NAMALWA (cell line): Measurements from ENCODE around the gene ATP1A2.

Experiments used
- DNase-seq: peaks from one replicate; pipeline ENCODE4 v3.0.0-alpha.2; 2015; ENCODE audit warnings: low spot score

The ATP1A2 gene

DNA sequence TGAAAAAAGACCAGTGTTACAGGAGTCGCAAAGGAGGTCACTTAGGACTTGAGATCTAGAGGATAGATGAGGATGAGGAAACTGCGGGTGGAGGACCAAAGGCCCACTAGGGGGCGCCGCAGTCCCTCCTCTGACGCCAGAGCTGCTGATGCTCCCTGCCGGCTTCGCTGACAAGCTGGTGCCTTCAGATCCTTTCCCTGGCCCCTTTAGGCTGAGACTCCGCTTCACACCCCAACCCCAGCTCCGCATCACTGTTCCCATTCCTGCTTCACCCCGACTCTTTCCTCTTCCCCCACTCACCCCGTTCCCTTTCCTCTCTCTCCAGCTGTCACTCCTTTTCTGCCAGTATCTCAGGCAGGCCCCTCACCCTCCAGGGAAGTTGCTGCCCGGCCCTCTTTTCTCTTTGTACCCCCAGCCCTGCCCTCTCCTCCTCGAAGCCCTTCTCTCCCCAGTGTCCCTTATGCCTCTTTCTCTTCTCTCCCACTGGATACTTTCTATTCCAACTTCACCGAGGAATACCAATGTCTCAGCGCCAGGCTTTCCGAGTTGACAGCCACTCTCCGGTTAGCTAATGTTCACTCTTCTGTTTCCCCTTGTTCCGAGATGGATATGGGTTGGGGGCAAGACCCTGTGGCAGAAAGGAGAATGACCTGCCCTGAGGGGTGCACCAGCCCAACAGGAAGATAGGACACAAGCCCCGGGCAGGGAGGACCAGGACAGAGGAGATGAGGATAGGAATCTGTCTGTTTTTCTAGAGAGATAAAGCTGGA, 29.7 kb upstream of the ATP1A2 start:
- peak; percentile 88 for DNase-seq

DNA sequence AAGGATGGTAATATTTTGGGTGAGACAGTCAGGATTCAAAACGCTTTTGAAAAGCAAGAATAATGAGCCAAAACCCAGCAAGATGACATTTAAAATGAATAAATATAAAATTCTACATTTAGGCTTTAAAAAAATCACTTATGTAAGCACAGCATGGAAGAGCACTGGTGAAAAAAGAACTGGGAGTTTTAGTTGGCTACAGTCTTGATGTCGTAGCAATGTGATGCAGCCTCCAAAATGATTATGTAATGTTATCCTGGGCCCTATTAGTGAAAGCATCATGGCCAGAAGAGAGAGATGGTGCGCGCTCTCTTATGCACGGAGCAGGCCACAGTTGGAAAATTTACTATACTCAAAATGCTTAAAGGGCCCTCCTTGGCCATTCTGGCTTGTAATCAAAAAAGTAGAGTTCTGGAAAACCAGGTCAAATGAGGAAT, 29.1 kb upstream of the ATP1A2 start:
- no peak for DNase-seq

DNA sequence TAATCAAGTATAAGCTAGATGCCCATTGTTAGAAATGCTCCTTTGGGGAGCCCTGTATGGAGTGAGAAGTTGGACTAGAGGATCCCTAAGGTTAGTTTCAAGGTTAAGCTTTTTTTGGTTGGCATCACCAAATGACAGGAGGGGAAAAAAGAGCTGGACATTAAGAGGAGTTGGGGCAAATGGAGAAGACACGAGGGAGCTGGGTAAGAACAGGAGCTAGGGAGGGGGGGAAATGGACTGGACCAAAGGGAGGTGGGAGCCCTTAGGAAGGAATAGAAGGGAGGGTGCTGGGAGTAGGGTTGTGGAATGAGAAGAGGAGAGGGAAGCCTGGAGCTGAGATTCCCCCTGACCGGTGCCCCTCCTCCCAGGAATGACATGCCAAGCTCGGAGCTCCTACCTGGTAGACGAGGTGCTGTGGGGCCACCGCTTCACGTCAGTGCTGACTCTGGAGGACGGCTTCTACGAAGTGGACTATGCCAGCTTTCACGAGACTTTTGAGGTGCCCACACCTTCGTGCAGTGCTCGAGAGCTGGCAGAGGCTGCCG, 28.4 kb upstream of the ATP1A2 start:
- no peak for DNase-seq

DNA sequence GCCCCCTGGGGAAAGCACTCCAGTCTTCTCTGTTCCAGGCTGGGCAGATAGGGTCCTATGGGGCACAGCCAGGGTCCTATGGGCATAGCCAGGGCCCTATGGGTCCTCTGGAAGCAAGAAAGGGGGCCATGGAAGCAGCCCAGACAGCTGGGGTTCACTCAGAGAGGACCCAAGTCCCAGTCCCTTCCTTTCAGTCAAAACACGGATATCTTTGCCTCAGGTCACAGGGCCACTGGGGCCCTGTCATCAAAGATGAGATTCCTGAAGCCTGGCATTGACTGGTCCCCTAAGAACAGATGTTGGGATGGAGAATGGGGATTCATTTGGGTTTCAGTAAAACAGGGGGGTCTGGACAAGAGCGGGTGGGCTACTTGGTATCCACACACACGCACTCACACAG, 25.7 kb upstream of the ATP1A2 start:
- no peak for DNase-seq

DNA sequence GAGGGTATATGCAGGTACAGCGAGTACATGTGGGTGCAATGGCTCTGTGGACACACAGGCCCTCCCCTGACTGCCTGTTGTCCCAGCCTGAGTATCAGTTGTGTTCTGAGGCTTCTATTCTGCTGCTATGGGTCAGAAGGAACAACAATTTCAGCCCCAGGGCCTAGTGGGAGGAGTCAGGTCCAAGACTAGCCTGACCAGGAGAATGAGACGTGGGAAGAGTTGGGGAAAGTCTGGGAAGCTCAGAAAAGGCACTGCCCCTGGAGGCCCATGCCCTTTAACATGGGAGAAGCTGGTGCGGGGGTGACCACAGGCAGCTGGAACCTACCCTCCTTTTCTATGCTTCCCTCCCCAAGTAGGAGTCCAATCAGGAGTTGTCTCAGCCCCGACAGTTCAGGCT, 24.8 kb upstream of the ATP1A2 start:
- no peak for DNase-seq

DNA sequence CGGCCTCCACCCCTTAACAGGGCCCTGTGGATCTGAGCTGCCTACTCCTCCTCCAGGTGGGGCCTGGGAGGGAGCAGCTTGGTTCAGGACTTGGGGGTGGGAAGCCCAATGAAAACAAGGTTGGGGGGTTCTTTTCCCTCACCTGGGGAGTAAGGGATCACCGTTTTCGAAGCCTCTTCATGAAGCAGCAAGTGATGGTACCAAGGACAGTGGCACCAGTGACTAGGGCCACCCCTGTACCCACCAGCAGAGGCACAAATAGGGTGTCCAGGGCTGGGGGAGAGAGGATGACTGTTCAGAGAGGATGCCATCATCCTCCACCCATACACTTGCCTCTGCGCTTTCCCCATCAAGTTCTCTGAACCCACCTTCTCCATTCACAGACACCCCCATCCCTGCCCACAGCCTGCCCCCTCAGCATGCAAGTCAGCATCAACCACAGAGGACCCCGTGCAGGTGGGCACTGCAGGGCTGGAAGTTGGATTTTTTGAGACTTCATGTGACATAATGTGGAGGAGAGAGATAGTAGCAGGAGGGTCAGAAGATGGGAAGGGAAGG, 23.8 kb upstream of the ATP1A2 start:
- DNase-seq = no peak

DNA sequence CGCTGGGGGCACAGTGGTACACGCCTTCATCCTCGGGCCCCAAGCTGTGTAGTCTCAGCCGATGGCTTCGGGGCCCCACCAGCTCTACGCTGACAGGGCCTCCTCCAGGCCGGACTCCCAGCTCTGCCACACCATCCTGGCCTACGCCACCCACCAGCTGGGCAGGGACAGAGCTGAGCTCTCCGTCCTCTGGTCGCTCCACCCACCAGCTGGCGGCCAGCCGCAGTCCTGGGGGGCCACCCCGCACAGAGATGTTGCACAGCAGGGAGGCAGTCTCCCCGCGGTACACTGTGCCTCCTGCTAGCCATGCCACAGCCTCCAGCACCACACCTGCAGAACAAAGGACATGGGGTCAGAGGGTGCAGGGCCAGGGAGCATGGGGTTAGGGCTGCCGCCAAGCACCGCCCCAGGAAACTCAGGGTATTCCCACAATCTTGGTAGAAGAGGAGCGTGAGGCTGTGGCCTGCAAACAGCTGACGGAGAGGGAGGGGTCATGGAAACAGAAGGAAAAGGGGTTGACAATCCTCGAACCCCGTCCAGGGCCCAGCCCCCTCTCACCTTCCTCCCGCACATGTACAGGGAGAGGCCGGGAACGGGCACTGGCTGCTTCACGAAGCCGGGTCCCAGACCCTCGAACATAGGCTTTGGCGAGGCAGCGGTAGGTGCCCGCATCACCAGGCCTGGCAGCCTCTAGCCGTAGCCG, 23.0 kb upstream of the ATP1A2 start:
- DNase-seq = no peak

DNA sequence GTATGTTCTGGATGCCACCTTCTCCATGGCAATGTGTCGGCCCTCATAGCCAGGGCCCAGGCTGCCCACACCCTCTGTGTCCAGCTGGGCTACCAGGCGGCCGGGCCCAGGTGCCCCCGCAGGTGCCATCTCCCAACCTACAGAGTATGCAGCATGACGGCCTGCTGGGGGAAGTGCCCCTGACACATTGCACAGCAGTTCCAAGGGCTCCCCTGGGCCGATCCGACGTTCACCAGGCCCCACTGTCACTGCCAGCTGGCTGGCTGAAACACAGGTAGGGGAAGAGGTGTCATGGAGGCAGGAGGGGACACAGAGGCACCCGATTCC, 22.5 kb upstream of the ATP1A2 start:
- DNase-seq = no peak

DNA sequence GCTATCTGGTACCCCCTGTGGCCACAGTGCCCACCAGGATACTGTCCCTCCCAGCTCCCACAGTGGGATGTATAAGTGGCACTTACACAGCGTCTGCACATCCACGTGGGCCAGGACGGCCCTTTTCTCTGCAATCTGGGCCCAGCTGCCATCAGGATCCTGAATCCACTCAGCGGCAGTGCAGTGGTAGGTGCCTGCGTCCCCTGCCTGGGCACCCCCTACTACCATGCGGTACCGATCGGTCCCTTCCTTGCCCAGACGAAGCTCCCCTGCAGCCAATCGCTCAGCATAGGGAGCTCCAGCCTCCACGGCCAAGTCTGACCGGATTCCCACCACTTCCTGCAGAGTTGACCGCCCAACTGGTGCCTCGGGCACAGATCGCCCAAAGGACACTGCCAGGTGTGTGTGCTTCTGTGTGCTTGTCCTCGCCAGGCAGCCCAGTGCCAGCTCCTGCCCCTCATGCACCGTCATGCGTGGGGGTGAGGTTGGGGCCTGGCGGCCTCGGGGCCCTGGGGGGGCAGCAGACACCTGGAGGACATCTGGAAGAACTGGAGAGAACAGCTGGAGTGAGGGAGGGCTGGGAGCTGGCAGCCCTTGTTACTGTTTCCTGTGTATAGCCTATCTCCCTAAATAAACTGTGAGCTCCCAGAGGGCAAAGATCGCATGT, 21.8 kb upstream of the ATP1A2 start:
- DNase-seq = no peak

DNA sequence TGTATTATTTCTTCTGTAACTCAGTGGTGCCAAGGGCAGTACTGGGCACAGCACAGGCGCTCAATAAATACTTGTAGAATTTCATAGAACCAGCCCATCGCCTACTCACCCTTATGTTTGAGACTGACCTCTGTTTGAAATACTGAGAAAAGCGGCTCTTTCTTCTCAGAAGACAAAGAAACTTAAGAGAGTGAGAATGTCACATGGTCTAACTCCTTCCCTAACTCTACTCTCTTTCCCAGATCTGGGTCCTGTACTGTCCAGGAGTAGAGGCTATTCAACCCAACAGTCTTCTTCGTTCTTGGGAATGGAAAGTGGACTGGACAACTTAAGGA, 21.3 kb upstream of the ATP1A2 start:
- no peak for DNase-seq

DNA sequence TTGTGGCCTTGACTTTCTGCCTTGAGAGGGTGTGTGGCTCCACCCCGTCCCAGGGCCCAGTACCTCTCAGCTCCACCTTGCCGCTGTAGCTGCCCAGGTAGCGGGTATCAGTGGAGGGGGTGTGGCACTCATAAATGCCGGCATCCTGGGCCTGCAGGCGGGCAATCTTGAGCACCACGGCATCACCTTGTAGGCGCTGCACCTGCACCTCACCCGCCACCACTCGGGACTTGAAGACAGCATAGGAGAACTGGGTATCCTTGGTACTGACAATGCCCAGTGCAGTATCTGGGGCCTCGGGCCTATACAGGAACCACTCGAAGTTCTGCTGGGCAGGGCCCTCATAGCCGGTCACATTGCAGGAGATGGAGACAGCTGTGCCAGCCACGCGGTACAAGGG, 20.8 kb upstream of the ATP1A2 start:
- no peak for DNase-seq

DNA sequence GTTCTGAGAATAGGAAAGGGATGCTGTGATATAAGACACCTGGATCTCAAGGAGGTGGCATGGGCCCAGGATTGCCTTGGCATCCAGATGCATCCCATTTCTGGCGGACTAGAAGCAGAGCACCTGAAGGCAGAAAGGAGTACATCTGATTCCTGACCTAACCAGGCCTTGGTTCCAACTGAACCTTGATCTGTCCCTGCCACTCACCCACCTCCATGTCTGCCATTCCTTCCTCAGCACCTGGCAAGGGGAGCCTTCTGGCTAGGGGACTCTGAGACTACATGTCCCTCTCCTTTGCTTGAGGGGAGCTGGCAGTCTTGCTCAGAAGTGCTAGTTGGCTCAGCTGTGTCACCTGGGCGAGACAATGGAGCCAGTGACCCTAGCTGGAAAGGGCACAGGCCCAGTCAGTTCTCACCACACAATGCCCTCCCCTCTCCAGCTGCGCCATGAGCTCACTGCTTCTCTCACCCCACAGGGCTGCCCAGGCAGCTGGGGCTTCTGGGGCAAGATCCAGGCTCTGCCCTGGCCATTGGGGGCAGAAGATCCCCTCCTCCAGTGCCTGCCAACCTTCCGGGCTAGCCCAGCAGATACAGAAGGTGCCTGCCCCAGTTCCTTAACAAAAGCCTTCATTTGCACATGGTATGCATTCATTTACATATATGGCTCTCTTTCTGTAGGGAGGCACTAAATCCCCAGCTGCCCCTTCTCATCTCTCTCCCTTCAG, 20.0 kb upstream of the ATP1A2 start:
- no peak for DNase-seq

DNA sequence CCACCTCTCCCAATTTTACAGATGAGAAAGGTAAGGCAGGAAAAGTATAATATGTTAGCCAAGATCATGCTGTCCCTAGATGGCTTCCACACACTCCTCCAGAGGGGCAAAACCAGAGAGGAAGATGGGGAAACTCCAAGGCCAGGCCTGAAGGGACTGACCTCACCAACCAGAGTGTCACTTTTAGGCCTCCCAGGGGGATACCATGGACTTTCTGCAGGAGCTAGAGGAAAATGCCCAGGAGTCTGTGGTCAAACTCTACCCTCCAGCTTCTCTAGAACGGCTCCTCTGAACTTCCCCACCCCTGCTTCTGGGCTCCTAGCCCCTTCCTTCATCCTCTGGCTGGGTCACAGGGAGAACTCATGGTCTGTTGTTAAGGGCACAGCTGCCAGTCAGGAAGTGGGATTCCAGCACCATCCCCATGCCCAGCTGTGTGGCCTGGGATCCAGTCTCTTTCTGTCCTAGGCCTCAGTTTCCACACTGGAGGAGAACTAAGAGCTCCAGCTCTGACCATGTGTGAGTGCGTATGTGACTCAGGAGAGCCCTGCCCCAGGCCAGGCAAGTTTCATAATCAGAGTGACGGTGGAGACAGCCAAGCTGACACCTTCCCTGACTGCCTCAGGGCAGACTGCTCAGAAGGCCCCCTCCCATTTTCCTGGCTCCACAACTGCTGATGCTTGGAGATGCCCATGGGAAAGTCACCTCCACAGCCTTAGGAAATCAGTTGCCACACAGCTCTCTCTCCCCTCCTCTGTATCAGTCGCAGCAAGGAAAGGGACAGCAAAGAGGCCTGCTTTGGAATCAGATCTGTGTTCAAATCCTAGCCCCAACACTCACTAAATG, 19.1 kb upstream of the ATP1A2 start:
- no peak for DNase-seq

DNA sequence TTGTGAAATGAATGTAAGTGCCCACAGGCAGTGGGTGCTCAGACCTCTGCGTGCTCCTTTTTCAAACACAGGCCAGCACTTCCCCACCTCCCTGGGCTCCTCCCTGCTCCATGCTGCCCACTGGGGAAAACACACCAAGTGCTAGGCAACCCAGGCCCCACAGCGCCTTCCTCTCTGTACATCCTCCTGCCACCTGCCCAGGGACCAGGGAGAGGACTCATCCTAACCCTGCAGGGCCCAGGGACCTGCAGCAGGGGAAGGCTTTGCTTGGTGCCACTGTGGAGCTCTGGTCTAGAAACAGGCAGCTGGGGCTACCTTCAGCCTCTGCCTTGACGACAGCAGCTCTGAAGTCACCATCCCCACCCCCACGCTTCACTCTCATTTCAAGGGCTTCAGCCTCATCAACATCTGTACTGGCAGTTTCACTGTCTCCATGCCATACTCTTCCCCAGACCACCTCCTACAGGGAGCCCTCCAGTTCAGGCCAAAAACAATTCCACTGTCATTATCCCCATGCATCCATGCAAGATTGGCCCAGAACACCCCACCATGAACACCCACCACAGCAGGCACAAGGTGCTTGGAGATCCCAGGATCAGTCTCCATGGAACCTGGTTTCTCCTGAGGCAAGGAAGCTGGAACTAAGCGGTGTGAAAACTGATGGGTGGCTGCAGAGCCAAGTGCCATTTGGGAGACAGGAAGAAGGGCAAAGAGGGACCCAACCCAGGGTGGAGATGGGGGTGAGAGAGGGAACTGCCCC, 18.2 kb upstream of the ATP1A2 start:
- DNase-seq = peak; percentile 50

DNA sequence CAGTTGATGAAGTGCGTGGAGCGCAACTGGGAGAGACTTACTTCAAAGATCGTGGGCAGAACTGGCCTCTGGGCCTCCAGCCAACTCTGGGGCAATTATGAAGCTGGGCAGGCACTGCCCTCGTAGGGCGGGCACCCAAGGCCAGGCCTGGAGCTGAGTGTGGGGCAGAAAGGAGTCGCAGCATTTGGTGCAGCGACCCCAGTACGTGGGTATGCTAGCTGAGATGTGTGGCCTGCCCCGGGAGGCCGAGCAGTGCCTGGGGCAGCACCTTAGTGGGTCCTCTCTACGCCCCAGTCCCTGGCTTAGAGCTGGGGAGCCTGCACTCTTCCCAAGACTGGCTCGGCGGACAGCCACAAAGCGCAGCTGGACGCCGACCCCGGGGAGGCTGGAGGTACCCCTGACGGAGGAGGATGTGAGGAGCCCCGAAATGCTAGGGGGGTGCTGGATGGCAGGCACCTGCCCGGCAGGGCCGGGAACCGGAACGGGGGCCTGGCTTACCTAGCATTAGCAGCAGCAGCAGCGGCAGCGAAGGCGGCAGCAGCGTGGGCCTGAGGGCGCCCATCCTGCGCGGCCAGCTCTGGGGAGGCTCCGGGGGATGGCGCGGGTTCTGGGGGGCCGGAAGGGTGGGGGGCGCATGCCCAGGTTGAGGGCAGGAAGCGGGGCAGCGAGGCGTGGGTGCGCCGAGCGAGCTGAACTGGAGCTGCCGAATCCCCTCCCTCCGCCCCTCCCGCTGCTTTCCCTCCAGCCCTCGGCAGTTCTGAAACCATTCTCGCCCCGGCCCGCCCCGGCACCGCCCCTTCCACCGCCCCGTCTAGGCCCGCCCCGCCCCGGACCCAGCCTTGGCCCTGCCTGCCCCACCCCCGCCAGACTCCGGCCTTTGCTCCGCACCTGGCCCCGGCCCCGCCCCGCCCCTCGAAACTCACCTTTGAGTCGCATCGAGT, 17.4 kb upstream of the ATP1A2 start, which contains the start of gene IGSF8:
Gene IGSF8, minus strand, starts transcription at position 709 of the 941 bp plus-strand sequence. Its CDS starts 147 bp downstream, at position 562.
- DNase-seq = peak; percentile 91

DNA sequence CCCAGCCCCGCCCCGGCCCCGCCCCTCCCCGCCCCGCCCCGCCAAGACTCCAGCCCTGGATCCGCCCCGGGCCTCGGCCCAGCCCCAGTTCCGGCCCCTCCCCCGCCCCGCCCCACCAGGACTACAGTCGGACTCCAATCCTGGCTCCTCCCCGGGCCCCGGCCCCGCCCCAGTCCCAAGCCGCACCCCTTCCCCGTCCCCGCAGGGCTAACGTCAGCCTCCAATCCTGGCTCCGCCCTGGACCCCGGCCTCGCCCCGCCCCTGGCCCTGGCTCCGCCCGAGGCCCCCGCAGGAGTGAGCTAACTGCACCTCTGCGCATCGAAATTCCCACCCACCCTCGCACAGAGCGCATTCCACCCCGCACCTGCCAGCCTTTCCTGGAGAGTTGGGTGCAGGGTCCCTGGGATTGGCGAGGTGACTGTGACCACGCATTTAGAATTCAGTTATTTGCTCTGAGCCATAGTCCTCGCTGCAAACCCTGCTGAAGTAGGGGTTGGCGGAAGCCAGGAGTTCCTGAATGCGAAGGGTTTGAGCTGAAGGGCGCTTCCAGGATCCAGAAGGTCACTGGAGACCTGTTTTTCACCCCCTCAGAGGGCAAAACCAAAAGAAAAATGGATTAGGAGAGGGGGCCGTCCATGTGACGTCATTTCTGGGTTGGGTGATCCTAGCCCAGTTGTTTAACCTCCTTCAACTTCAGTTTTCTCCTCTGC, 16.6 kb upstream of the ATP1A2 start:
- peak; percentile 97 for DNase-seq

DNA sequence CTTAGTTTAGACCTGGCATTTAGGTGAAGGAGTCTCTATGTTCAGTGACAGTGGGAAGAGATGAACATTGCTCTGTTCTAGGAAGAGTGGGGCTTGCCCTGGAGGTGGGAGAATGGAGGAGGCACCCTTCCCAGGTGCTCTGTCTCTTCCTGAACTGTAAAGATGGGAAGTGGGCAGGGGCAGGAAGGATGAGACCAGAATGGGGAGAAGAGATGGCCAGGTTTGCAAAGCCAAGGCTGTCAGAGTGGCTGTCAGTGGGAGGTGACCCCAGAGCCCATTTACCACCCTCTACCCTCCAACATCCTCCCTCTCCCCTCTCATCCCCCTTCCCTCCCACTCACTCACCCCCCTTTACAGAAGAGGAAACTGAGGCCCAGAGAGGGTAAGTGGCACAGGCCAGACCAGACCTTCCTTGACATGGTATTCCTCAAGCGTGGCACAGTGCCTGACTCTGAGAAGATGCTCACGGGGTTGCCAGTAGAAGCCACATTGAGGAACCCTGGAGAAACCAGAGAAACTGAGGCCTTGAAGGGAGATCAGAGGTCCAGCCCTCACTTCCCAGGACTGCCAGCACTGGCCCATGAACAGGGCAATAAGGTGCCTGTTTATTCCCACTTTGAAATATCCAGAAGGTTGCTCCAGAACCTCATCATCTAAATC, 15.7 kb upstream of the ATP1A2 start:
- DNase-seq = no peak
